DMS153 (cell line): ENCODE measurements around the gene ARHGAP32.

Experiments used
- DNase-seq: peaks from one replicate; lab custom pipeline; 2025; lab: John Stamatoyannopoulos, UW

ARHGAP32 gene

DNA sequence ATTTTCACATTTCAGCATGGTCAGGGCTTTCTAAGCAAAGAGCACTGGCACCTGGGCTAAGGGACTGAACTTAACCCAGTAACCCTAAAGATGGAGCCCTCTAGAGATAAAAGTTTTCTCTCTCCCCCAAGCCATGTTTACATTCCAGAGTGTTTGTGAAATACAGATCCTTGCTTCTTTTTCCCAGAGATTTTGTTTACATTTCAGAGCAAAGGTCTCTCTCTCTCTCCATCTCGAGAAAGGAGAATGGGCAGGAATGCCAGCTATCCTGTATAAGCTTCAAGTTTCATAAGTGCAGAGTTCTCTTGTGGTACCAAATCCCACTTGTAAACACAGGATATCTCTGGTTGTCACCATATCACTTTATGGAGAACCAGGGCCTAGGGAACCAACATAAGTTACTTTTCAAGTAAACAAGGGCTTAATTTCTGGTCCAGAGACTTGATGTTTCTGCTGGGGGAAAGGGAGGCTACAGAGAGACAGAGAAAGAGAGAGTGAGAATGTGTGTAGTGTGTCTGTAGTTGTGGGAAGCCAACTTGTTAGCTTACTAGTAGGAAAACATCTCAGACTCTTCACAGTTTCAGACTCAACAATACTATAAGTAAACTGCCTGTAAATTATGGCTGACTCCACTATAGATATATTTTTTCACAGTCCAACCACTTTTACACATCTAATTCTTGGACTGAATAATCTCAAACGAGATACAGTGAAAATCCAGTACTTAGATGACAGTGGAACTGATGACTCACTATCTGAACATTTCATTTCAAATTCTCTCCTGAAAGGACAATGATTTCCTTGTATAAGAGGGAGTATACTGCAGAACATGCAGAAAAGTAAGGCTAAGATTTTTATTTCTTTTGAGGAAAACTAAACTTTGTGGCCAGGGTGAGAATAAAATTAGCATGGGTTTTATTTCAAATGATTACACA, 76.2 kb downstream of the ARHGAP32 start:
- no peak for DNase-seq

GRCh38 chr11:129109701-129110100, 82.4 kb downstream of the ARHGAP32 start:
- no peak for DNase-seq

- no peak for DNase-seq
These were observed 85.3 kb downstream of the ARHGAP32 start for GRCh38 chr11:129106788-129107187.

- DNase-seq: no peak
These were observed 89.4 kb downstream of the ARHGAP32 start for GRCh38 chr11:129102756-129103155.

DNA sequence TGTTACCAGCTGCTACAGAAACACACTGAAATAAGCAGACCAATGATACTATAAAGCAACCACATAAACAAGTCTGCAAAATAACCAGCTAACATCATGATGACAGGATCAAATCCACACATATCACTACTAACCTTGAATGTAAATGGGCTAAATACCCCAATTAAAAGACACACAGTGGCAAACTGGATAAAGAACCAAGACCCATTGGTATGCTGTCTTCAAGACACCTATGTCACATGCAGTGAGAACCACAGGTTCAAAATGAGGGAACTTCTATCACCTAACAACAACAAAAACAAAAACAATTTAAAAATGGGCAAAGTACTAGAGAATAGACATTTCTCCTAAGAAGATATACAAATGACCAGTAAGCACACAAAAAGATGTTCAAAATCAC, 89.9 kb downstream of the ARHGAP32 start:
- DNase-seq: no peak

- DNase-seq: no peak
These were observed 98.8 kb downstream of the ARHGAP32 start for GRCh38 chr11:129093283-129093682.

GRCh38 chr11:129090056-129090455, 102.1 kb downstream of the ARHGAP32 start:
- DNase-seq: no peak

DNA sequence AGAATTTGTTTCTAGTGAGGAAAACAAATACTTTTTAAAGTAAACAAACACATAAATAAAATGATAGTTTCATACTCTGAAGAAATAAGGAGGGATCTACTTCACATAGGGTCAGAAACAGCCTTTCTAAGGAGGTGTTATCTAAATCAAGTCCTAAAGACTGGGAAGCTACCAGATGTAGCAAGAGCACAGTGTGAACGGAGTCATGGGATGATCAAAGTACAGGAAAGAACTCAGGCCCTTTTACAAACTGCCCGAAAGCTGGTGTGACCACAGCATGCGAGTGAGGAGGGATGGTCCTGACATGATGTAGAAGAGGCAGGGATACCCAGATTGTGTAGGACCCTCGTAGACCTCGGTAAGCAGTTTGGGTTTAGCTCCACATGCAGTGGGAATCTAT, 102.8 kb downstream of the ARHGAP32 start:
- DNase-seq: no peak

GRCh38 chr11:129086976-129087375, 105.1 kb downstream of the ARHGAP32 start:
- no peak for DNase-seq

DNA sequence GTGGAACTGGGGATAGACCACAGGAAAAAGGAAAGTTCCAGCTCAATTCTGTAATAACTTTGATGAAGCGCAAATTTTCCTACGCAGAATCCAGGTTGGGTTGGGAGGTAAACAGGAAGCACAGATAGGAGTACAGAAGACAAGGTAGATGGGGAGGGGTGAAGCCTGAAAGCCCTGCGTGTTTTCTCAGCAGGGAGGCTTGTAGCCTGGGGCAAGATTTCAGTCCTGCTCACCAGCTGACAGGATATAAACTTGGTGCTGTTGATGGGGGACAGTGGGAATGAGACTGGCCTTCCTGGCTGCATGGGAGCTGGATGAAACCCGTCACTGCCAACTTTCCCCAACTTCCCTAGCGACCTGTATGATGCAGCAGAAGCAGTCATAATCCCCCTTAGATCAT, 114.9 kb downstream of the ARHGAP32 start:
- DNase-seq: no peak

- DNase-seq: no peak
These were observed 116.4 kb downstream of the ARHGAP32 start for GRCh38 chr11:129075757-129076156.

GRCh38 chr11:129067454-129067853, 124.7 kb downstream of the ARHGAP32 start:
- no peak for DNase-seq

DNA sequence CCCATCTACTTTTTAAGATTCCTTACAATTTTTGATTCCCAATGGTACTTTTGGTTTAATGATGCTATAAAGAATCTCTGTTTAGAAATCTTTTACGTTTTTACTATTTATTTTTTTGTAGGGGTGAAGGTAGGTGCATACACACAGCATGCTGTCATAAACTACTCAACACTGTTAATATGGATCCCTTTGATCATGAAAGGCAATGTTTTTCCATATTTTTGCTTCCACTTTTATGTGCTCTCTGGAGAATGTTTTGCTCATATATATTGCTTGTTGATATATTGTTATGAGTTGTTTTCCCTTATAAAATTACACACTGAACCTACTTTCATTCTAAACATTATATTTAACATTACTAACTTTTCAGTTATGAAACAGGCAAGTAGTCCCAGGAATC, 125.9 kb downstream of the ARHGAP32 start:
- no peak for DNase-seq

GRCh38 chr11:129063118-129063517, 129.0 kb downstream of the ARHGAP32 start:
- no peak for DNase-seq

GRCh38 chr11:129061492-129062230, 130.5 kb downstream of the ARHGAP32 start:
- DNase-seq: no peak

DNA sequence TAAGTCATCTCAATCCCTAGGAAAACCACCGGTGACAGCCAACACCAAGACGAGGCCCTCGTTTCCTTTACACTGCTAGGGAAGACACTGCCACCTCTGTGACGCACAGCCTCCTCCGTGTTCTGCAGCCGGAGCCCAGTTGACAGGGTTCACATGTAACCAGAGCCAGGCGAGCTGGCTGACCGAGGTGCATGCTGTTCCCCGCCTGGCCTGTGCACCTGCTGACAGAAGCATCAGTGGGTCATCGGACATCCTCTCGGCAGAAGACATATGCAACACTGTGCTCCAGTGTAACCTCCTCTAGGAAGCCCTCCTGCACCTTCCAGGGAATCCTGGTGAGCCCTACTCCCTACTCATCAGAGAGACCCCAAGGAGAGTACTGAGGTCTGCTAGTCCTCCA, 135.2 kb downstream of the ARHGAP32 start:
- no peak for DNase-seq

DNA sequence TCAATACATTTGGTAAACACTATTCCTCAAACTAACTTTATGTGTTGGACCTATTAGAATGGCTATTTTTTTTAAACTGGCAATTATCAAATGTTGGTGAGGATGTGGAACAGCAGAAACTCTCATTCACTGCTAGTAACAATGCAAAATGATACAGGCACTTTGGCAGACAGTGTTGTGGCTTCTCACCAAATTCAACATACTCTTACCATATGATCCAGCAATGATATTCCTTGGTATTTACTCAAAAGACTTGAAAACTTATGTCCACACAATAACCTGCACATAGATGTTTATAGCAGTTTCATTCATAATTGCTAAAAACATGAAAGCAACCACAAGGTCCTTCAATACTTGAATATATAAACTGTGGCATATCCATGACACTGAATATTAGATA, 136.9 kb downstream of the ARHGAP32 start:
- no peak for DNase-seq

DNA sequence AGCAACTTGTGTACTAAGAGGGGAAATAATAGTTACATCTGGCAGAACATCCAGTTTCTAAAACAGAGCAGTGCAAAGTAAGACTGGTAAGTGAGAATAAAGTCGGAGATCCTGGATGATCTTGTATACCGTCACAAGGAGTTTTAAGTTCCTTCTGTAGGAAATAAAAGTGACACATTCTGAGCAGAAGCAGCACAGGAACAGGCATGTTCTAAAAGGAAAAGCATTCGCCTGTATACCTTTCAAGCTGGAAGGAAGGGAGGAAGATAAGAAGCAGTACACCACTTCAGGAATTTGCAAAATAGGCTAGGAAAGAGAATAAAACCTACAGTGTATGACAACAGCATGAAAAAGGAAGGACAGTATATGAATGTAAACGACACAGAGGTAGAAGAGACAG, 143.2 kb downstream of the ARHGAP32 start:
- no peak for DNase-seq

DNA sequence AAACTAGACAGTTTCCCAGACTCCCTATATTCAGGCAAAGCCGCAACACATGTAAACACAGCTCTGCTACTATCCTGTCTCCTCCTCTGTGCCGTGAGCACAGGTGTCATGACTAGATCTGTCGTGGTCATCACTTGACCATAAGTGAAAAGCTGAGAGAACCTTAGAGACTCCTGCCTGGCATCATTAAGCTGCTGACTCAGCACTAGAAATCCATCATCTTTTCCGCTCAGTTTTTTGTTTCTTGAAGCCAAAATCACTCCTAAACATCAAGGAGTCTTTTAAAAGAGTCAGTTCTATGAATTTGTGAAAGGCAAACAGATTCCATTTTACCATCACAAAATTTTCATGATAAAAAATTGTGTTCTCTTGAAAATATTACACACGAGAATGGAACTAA, 147.0 kb downstream of the ARHGAP32 start:
- no peak for DNase-seq

- DNase-seq: no peak
These were observed 149.6 kb downstream of the ARHGAP32 start for GRCh38 chr11:129042503-129042902.

GRCh38 chr11:129041611-129042018, 150.5 kb downstream of the ARHGAP32 start:
- no peak for DNase-seq

DNA sequence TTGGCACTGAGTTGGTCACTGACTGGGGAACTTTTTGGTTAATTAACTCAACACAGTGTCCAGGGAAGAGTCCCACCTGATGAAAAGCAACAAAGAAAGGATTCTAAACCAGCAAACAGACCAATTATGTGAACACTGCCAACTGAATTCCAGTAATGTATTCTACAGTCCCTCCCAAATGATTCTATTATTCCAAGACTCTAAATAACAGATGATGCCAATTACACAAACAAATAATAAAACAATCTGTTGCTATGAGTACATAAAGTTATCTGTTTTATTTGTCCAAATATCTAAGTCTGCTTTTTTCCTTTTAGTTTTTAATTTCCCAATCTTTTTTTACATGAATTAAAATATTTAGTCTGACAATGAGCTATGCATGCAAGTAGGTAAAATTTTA, 151.2 kb downstream of the ARHGAP32 start:
- DNase-seq: no peak

DNA sequence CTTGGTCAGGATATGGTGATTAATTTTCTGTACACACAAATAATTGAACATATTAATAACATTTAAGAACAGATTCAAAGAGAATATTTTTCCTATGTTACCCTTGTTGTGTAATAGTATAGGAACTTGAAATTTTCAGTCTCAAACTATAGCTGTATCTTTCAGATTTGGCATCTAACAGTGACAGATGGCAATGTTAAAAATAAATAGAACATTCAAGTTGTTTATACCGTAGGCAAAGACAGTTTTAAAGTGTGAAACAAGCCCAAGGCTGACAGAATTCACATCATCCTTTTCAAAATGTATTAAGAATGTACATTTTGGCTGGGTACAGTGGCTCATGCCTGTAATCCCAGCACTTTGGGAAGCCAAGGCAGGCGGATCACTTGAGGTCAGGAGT, 156.9 kb downstream of the ARHGAP32 start:
- no peak for DNase-seq
